GM12875 (cell line): ENCODE data around the gene REEP5.

ENCODE experiments used
- H3K4me3 ChIP-seq: one replicate; pipeline ENCODE4 v1.5.1; 2011; ENCODE audit warnings: low read depth, low read length, control low read depth
- TF ChIP-seq, protein P1 (sequence below): IDR thresholded peaks from 2 replicates; pipeline ENCODE4 v1.5.1; 2011; ENCODE audit warnings: low read depth, mild to moderate bottlenecking, control low read depth, inconsistent platforms, low read length, moderate library complexity, borderline replicate concordance; ENCODE audit not compliant: insufficient read depth

Gene REEP5

GRCh38 chr5:112885001-112885400, 37.0 kb downstream of the REEP5 start:
- no peak overlapping the region for H3K4me3 ChIP-seq
- TF ChIP-seq, protein P1, sequence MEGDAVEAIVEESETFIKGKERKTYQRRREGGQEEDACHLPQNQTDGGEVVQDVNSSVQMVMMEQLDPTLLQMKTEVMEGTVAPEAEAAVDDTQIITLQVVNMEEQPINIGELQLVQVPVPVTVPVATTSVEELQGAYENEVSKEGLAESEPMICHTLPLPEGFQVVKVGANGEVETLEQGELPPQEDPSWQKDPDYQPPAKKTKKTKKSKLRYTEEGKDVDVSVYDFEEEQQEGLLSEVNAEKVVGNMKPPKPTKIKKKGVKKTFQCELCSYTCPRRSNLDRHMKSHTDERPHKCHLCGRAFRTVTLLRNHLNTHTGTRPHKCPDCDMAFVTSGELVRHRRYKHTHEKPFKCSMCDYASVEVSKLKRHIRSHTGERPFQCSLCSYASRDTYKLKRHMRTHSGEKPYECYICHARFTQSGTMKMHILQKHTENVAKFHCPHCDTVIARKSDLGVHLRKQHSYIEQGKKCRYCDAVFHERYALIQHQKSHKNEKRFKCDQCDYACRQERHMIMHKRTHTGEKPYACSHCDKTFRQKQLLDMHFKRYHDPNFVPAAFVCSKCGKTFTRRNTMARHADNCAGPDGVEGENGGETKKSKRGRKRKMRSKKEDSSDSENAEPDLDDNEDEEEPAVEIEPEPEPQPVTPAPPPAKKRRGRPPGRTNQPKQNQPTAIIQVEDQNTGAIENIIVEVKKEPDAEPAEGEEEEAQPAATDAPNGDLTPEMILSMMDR = no peak

DNA sequence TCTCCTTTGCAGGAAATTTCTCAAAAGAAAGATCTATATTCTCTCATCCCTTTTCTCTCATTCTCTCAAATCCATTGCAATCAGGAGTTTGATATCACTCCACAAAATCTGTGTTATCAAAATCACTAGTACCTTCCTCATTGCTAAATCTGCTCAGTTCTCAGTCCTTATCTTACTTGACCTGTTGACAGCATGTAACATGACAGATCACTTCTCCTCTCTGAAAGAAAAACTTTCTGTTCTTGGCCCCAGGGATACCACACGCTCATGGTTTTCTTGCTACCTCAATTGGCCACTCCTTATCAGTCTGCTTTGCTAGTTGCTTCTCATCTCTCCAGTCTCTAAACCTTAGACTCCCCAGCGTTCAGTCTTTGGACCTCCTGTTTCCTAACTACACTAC, 38.8 kb downstream of the REEP5 start:
- TF ChIP-seq, protein P1 = no peak
- no peak overlapping the region for H3K4me3 ChIP-seq

DNA sequence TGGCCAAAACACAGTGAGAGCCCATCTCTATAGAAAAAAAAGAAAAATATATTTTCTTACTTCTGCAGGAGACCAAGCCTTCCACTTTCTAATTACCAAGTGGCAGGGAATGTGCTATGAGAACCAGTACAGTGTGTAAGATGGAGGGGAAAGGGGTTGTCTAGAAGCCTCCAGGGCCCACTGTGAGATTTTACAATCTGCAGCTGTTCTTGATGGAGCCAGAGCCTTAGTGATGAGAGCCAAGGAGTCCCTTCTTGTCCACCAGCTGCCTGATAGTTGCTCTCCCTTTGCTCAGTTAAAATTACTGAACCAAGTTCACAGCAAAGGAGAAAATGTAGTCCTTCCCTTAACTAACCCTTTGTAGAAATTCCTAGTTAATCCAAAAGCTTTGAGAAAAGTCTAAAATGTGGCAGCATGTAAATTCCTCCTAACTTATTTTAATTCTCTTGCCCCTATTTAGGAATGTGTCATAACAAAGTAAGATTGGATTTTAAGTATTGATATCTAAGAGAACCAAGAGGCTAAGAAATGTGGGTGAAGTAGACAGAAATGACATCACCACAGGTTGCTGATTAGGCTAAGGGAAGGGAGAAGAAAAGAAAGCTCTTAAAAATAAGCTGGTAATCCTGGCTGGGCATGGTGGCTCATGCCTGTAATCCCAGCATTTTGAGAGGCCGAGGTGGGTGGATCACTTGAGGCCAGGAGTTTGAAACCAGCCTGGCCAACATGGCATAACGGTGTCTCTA, 41.6 kb downstream of the REEP5 start:
- H3K4me3 ChIP-seq = no peak overlapping the region

GRCh38 chr5:112878760-112879159, 43.3 kb downstream of the REEP5 start:
- TF ChIP-seq, protein P1 = no peak

More for the DNA sequence above, 41.6 kb downstream of the REEP5 start:
- TF ChIP-seq, protein P1 = no peak

GRCh38 chr5:112878101-112878500, 43.9 kb downstream of the REEP5 start:
- H3K4me3 ChIP-seq = no peak overlapping the region
- TF ChIP-seq, protein P1 = no peak

More at GRCh38 chr5:112878760-112879159, 43.3 kb downstream of the REEP5 start:
- no peak overlapping the region for H3K4me3 ChIP-seq

GRCh38 chr5:112876362-112876761, 45.7 kb downstream of the REEP5 start:
- no peak overlapping the region for H3K4me3 ChIP-seq
- TF ChIP-seq, protein P1 = no peak

DNA sequence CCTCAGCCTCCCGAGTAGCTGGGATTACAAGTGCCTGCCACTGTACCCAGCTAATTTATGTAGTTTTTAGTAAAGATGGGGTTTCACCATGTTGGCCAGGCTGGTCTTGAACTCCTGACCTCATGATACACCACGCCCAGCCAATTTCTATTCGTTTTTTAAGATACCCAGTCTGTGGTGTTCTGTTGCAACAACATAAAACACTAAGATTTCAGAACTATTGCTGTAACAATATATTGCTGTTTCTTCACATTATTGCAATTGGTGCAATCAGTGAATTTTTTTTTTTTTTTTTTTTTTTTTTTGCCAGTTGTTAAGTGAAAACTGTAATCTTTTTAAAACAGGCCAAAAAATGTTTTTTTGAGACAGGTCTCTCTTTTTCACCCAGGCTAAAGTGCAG, 51.1 kb downstream of the REEP5 start:
- TF ChIP-seq, protein P1 = no peak
- H3K4me3 ChIP-seq = no peak overlapping the region
